Measurements from ENCODE around the gene PRKCE. TPM values are rescaled to one million over a fixed set of nuclear protein-coding genes. Genes with fewer than 3 reads are reported as not detected.

Gene PRKCE
- total and polyA plus RNA-seq, 2 donors (not counting 3 experiments of a cell fraction or from before 2014, with no cell fraction given) = 27.9 to 33.9 TPM

GRCh38 chr2:45950606-45951005 is 299.1 kb downstream of the PRKCE start:
- Histone ChIP-seq H3K9me1 (replicated peaks; ENCODE audit: control insufficient read depth, extremely low read depth, insufficient read depth, low read length) (no peaks in the 10 kb centered on the region), H3K27ac (ENCODE audit: insufficient read depth, low read depth, low read length) (no peak overlapping the region), H2AFZ (ENCODE audit: low read depth, low read length) (no peak overlapping the region), H3K4me1 (ENCODE audit: control insufficient read depth, extremely low read depth, insufficient read depth, low read length) (peaks cover 9% of the 10 kb centered on the region), H3K9me3 (replicated peaks; ENCODE audit: control insufficient read depth, insufficient read depth, low read length) (no peaks in the 10 kb centered on the region), H3K4me3 (replicated peaks in 1 of 3; ENCODE audit: insufficient read depth in 1 of 3, low read depth in 1 of 3, low read length in 3 of 3) (no peak overlapping the region), H4K20me1 (replicated peaks; ENCODE audit: control insufficient read depth, extremely low read depth, insufficient read depth, low read length) (no peaks in the 10 kb centered on the region), H3K36me3 (ENCODE audit: control insufficient read depth in 2 of 2, extremely low read depth in 1 of 2, insufficient read depth in 2 of 2, low read length in 2 of 2) (no peaks in the 10 kb centered on the region), H3K79me2 (ENCODE audit: control insufficient read depth, insufficient read depth, low read length) (no peaks in the 10 kb centered on the region), H3K27me3 (ENCODE audit: control insufficient read depth in 2 of 2, insufficient read depth in 2 of 2, low read length in 2 of 2) (no peaks in the 10 kb centered on the region), H3K9ac (replicated peaks; ENCODE audit: extremely low read depth, insufficient read depth, low read length) (no peak overlapping the region), H3K4me2 (ENCODE audit: insufficient read depth, low read length) (no peak overlapping the region)
- dilution Hi-C loops (cut with MboI; ENCODE audit: extremely low pct_ligation_motif_present, low sequenced_read_pairs) = no loop called here
- FAIRE-seq = no peak
- no peak for TF ChIP-seq FOS (IDR thresholded peaks at IDR 0.05; ENCODE audit: borderline replicate concordance, insufficient read depth, low read length)
- TF ChIP-seq MAX (IDR thresholded peaks at IDR 0.05; ENCODE audit: insufficient read depth, insufficient read length) = no peak
- TF ChIP-seq POLR2A (IDR thresholded peaks at IDR 0.05; ENCODE audit: low read depth, low read length) = no peak
- TF ChIP-seq MYC (IDR thresholded peaks at IDR 0.05; ENCODE audit: low read depth, low read length) = no peak
- no peak for TF ChIP-seq JUN (IDR thresholded peaks at IDR 0.05; ENCODE audit: borderline replicate concordance, insufficient read depth, insufficient read length, low read depth)
- TF ChIP-seq EZH2 (IDR thresholded peaks at IDR 0.05; ENCODE audit: borderline replicate concordance, low read depth, low read length, severe bottlenecking) = no peak
- no peak for TF ChIP-seq POLR2AphosphoS5 (IDR thresholded peaks at IDR 0.05; ENCODE audit: insufficient read depth, low read depth, low read length)
- no peak for TF ChIP-seq GATA2 (IDR thresholded peaks at IDR 0.05; ENCODE audit: insufficient read depth, insufficient read length, low read depth, low read length)
- TF ChIP-seq CTCF (IDR thresholded peaks at IDR 0.05; ENCODE audit: extremely low read depth in 1 of 2, insufficient read depth in 1 of 2, low read depth in 1 of 2, low read length in 2 of 2) = no peak
- no TSS peak for BruUV-seq (replicated peaks)
- CTCF ChIA-PET = interaction anchor here (0.6 kb wide), 1 partner anchor 827 kb away, joined by 3 read pairs; no protein-coding TSS in a partner anchor
- DNase-seq (ENCODE audit: low read depth, low spot score) = no peak
- POLR2A ChIA-PET = no interaction called here
- intact Hi-C loops (cut with micrococcal nuclease) = no loop called here
